Activated T-cell treated with anti-CD3 and anti-CD28 coated beads, Interleukin-2, amount 50 U/mL, for 4 hours (primary cell): ENCODE measurements around the gene GALNT7. TPM values are rescaled to one million over a fixed set of nuclear protein-coding genes. Genes with fewer than 3 reads are reported as not detected.

Experiments
- ATAC-seq, 2 donors: fragments of 200-7000 bp; cut with Tn5 transposase; one replicate each; pipeline ENCODE4 v1.10.0; 2021
- DNase-seq: peaks from one replicate; pipeline ENCODE4 v3.0.0-alpha.2; 2020
- H3K27me3 Mint-ChIP-seq: one replicate; pipeline ENCODE4 v1.8.0; 2021; ENCODE audit warnings: low read depth, mixed read lengths
- H3K36me3 Mint-ChIP-seq: one replicate; pipeline ENCODE4 v1.8.0; 2022; ENCODE audit warnings: mixed read lengths; ENCODE audit not compliant: insufficient read depth
- H3K4me1 Mint-ChIP-seq: one replicate; pipeline ENCODE4 v1.8.0; 2021; ENCODE audit warnings: low read depth, mixed read lengths
- H3K4me3 Mint-ChIP-seq: one replicate; pipeline ENCODE4 v1.8.0; 2021; ENCODE audit warnings: mild to moderate bottlenecking, moderate library complexity, mixed read lengths
- H3K9me3 Mint-ChIP-seq: one replicate; pipeline ENCODE4 v1.8.0; 2021; ENCODE audit warnings: mixed read lengths
- total RNA-seq, 3 donors: library from RNA; stranded (reverse); gene quantifications; one replicate each; pipeline ENCODE4 v1.2.1, GENCODE V29; 2021

The GALNT7 gene
- total RNA-seq, 3 donors from 2014 or later, result 10.0 to 10.3 (median 10.2) TPM

GRCh38 chr4:173264684-173265185 is 96.1 kb downstream of the GALNT7 start:
- H3K9me3 Mint-ChIP-seq, result no peaks in the 10 kb centered on the region
- H3K4me3 Mint-ChIP-seq, result no peak overlapping the region
- ATAC-seq (peak in 1 of 2 donors; percentile 38), DNase-seq (no peak)
- no peaks in the 10 kb centered on the region for H3K36me3 Mint-ChIP-seq
- H3K27me3 Mint-ChIP-seq, result no peaks in the 10 kb centered on the region
- H3K4me1 Mint-ChIP-seq, result peaks cover 28% of the 10 kb centered on the region

- Mint-ChIP-seq H3K4me1 (peaks cover 28% of the 10 kb centered on the region), H3K9me3 (no peaks in the 10 kb centered on the region), H3K27me3 (no peaks in the 10 kb centered on the region), H3K36me3 (no peaks in the 10 kb centered on the region), H3K4me3 (no peak overlapping the region)
- ATAC-seq (no peak), DNase-seq (no peak)
These were observed 97.1 kb downstream of the GALNT7 start for GRCh38 chr4:173265751-173266150.

DNA sequence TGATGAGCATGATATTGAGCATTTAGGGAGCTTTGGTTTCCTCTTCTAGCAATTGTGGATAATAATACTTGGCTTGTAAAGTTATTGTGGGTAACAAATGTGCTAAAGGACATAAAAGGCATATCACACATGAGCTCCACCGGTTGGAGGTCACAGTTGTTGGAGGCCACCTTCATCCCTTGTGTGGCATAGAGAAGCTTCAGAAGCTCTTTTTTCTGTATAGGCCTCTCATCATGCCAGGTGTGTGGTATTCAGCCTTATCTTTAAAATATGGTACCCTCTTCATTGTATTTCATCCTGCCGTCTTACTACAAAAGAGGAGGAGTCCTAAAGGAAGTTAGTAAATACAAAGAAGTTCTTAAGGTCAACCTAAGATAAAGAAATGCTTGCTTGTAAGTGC is 99.1 kb downstream of the GALNT7 start:
- Mint-ChIP-seq H3K27me3 (no peaks in the 10 kb centered on the region), H3K36me3 (peaks cover 4% of the 10 kb centered on the region), H3K4me1 (peaks cover 23% of the 10 kb centered on the region), H3K4me3 (no peak overlapping the region), H3K9me3 (no peaks in the 10 kb centered on the region)
- no peak for ATAC-seq
- no peak for DNase-seq

- Mint-ChIP-seq H3K4me3 (no peak overlapping the region), H3K27me3 (no peaks in the 10 kb centered on the region), H3K36me3 (peaks cover 13% of the 10 kb centered on the region), H3K9me3 (no peaks in the 10 kb centered on the region), H3K4me1 (peaks cover 19% of the 10 kb centered on the region)
- DNase-seq, result no peak
- ATAC-seq, result no peak
These were observed 100.7 kb downstream of the GALNT7 start for GRCh38 chr4:173269280-173269679.

DNA sequence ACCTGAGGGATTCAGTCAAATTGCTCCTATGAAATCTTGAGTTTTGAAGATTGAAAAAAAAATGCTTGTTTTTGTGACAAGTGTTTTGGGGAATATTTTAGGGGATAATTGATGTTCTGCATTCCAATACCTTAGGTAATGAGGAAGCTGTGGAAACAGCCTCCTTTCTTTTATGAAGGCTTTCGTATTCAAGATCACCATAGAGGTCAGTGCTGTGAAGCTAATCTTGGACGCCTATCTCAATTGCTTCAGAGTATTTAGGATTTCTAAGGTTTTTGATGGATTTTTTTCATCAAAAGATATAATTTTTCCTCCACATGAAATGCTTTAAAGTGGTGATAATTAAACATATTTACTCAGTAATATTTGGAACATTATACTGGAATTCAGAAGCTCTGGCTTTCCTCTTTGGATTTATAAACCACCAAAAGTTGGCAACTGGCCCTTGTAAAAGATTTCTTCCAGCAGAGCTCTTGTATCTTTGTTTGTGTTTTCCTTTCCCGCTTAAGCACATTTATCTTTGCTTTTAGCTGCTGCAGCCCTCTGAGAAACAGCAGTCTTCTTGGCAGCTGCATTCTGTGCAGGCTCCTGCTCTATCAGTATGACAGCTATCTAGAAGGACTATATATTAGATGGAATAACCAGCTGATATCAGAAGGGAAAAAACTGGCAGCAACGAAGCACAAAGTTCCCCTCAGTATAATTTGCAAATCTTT is 101.9 kb downstream of the GALNT7 start:
- H3K9me3 Mint-ChIP-seq, result no peaks in the 10 kb centered on the region
- DNase-seq, result no peak
- H3K4me3 Mint-ChIP-seq, result no peak overlapping the region
- no peaks in the 10 kb centered on the region for H3K27me3 Mint-ChIP-seq
- H3K36me3 Mint-ChIP-seq, result peaks cover 22% of the 10 kb centered on the region
- peaks cover 8% of the 10 kb centered on the region for H3K4me1 Mint-ChIP-seq
- no peak for ATAC-seq

DNA sequence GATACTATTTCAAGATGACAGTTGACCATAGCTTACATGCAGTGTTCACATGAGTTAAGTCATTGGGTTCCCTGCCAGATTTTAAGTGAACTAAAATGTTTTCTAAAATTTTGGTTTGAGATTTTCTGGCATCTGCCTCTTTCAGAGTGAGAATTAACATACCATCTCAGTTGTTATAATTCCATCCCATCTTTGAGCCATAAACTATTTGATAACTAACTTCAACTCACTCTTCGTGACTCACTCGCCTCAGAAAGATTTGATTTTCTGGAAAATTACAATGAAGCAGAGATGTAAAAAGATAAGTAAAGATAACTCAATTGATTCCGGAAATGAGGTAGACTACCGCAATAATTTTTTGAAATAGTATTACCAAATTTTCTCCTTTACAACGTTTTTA is 103.7 kb downstream of the GALNT7 start:
- Mint-ChIP-seq H3K9me3 (no peaks in the 10 kb centered on the region), H3K27me3 (no peaks in the 10 kb centered on the region), H3K36me3 (peaks cover 22% of the 10 kb centered on the region), H3K4me1 (peaks cover 6% of the 10 kb centered on the region), H3K4me3 (no peak overlapping the region)
- ATAC-seq (no peak), DNase-seq (no peak)

DNA sequence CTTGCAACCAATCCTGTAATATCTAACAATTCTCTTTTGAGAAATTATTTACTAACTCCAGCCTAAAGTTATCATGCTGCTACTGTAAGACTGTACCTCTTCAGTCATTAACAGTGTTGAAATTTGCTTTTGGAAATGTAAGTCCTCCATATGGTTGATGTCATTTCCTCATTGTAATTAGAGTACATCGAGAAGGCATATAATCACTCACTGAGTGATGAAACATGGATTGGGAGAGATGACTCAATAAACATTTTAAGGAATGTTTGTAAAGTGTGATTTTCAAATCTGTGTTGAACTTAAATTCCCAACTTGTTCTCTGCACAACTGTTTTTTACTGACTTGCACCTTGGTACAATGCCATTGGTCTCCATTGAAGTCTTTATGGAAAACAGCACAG is 104.4 kb downstream of the GALNT7 start:
- Mint-ChIP-seq H3K9me3 (no peaks in the 10 kb centered on the region), H3K4me1 (peaks cover 2% of the 10 kb centered on the region), H3K4me3 (no peak overlapping the region), H3K36me3 (peaks cover 27% of the 10 kb centered on the region), H3K27me3 (no peaks in the 10 kb centered on the region)
- ATAC-seq (no peak), DNase-seq (no peak)

GRCh38 chr4:173273941-173274340 is 105.3 kb downstream of the GALNT7 start:
- no peaks in the 10 kb centered on the region for H3K9me3 Mint-ChIP-seq
- DNase-seq, result no peak
- no peaks in the 10 kb centered on the region for H3K4me1 Mint-ChIP-seq
- H3K4me3 Mint-ChIP-seq, result no peak overlapping the region
- ATAC-seq, result no peak
- H3K27me3 Mint-ChIP-seq, result no peaks in the 10 kb centered on the region
- peaks cover 31% of the 10 kb centered on the region for H3K36me3 Mint-ChIP-seq

DNA sequence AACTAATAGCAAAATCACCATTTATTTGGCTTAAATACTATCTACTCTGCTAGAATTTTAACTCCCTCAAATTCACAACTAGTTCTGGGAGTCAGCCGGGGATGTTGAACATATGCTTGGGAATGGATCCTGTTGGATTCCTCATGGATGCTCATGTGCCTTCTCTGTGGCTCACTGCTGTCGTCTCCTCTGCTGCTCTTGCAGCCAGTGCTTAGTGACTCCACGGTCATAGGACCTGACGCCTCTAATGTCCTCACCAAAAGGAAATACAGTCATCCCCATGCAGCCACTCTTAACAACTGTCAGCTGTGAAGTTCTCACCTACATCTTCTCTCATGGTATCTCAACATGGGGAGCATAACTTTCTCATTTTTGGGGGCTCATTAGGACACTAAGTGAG is 106.1 kb downstream of the GALNT7 start:
- Mint-ChIP-seq H3K4me3 (no peak overlapping the region), H3K9me3 (no peaks in the 10 kb centered on the region), H3K27me3 (no peaks in the 10 kb centered on the region), H3K4me1 (no peaks in the 10 kb centered on the region), H3K36me3 (peaks cover 31% of the 10 kb centered on the region)
- no peak for ATAC-seq
- DNase-seq, result no peak

DNA sequence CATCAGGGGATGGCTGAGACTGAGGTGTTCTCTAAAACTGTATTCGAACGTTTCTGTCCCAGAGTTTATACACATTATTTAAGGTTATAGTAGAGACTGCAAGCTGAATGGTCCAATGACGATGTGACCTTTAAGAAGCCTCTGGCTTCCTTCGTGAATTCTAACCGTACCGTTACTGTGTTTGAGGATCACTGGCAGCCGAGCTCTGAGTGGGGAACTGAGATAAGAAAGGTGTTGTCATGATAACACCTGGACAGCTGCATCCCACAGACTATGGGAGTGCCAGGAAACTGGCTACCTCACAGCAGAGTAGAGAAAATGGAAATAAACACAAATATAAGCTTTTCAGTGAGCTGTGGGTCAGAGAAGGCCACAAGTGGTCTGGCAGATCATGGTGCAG is 106.5 kb downstream of the GALNT7 start:
- H3K36me3 Mint-ChIP-seq, result peaks cover 31% of the 10 kb centered on the region
- no peak for DNase-seq
- no peaks in the 10 kb centered on the region for H3K9me3 Mint-ChIP-seq
- no peak for ATAC-seq
- no peaks in the 10 kb centered on the region for H3K4me1 Mint-ChIP-seq
- H3K4me3 Mint-ChIP-seq, result no peak overlapping the region
- no peaks in the 10 kb centered on the region for H3K27me3 Mint-ChIP-seq

GRCh38 chr4:173277340-173277739 is 108.7 kb downstream of the GALNT7 start:
- no peak for DNase-seq
- Mint-ChIP-seq H3K9me3 (no peaks in the 10 kb centered on the region), H3K4me3 (no peak overlapping the region), H3K36me3 (peaks cover 34% of the 10 kb centered on the region), H3K4me1 (peaks cover 2% of the 10 kb centered on the region), H3K27me3 (no peaks in the 10 kb centered on the region)
- no peak for ATAC-seq

GRCh38 chr4:173280998-173281397 is 112.4 kb downstream of the GALNT7 start:
- Mint-ChIP-seq H3K4me3 (no peak overlapping the region), H3K9me3 (no peaks in the 10 kb centered on the region), H3K27me3 (no peaks in the 10 kb centered on the region), H3K36me3 (peaks cover 19% of the 10 kb centered on the region), H3K4me1 (peaks cover 2% of the 10 kb centered on the region)
- DNase-seq (no peak), ATAC-seq (no peak)

DNA sequence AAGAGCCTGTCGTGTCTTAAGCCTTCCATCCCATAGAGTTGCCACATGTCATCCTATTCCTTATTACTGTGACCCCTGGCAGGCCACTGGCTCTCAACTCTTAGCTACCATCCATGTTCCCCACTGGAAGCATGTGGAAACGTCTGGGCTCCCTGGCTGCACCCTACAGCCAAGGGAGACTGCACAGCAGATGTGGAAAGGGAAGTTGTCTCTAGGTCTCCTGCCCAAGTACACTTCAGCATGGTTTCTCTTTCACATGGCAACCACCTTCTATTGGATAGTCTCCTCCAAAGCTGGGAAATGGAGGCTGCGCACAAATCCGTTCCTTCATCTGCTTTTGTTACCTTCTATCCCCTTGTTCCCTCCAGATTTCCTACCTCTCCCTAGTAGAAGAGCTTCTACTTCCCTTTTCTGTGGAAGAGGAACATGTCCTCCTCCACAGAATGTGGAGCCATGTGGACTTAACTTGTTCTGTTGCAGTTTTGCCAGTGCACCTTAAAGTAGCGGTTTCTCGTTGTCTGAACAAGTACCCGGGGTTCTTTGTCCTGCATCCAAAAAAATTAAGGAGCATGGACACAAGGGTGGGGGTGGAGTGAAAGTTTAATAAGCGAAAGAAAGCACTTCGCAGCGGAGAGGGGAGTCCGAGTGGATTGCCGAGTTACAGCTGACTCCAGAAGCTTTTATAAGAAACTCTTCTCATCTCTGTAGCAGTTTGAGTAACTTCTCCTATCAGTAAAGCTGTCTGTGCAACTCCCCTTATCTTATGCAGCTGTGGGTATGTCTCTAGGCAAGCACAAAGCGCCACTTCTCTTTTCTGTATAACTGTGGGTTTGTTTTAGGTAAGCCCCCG is 113.0 kb downstream of the GALNT7 start:
- Mint-ChIP-seq H3K36me3 (peaks cover 20% of the 10 kb centered on the region), H3K4me1 (peaks cover 2% of the 10 kb centered on the region), H3K9me3 (peaks cover 1% of the 10 kb centered on the region), H3K4me3 (no peak overlapping the region), H3K27me3 (no peaks in the 10 kb centered on the region)
- ATAC-seq, result no peak
- DNase-seq, result no peak

DNA sequence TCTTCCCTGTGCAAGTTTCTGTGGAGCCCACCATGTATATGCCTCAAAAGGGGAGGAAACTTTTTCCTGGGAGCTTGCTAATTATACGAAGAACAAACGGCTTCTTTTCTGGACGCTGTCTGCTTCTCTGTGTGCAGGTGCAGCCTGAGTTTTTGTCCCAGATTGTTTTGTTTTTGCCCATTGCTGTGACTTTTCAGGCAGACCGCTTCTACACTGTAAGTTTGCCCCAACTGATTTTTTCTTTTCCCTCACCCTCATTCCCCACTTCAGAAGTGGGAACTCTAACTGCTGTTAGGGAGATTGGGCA is 113.6 kb downstream of the GALNT7 start:
- DNase-seq (no peak), ATAC-seq (no peak)
- H3K27me3 Mint-ChIP-seq, result no peaks in the 10 kb centered on the region
- H3K9me3 Mint-ChIP-seq, result peaks cover 7% of the 10 kb centered on the region
- no peak overlapping the region for H3K4me3 Mint-ChIP-seq
- H3K4me1 Mint-ChIP-seq, result peaks cover 2% of the 10 kb centered on the region
- H3K36me3 Mint-ChIP-seq, result peaks cover 23% of the 10 kb centered on the region

GRCh38 chr4:173282626-173283025 is 114.0 kb downstream of the GALNT7 start:
- Mint-ChIP-seq H3K4me1 (peaks cover 2% of the 10 kb centered on the region), H3K9me3 (peaks cover 8% of the 10 kb centered on the region), H3K4me3 (no peak overlapping the region), H3K27me3 (no peaks in the 10 kb centered on the region), H3K36me3 (peaks cover 22% of the 10 kb centered on the region)
- DNase-seq (no peak), ATAC-seq (no peak)
